ENCODE data around the gene ZNF200. TPM values are rescaled to one million over a fixed set of nuclear protein-coding genes. Genes with fewer than 3 reads are reported as not detected.

The ZNF200 gene
- total and polyA plus RNA-seq, 2 of the 13 experiments (the other 11 are each of a cell fraction or from before 2014, with no cell fraction given) = 3.5 to 16.5 TPM

DNA sequence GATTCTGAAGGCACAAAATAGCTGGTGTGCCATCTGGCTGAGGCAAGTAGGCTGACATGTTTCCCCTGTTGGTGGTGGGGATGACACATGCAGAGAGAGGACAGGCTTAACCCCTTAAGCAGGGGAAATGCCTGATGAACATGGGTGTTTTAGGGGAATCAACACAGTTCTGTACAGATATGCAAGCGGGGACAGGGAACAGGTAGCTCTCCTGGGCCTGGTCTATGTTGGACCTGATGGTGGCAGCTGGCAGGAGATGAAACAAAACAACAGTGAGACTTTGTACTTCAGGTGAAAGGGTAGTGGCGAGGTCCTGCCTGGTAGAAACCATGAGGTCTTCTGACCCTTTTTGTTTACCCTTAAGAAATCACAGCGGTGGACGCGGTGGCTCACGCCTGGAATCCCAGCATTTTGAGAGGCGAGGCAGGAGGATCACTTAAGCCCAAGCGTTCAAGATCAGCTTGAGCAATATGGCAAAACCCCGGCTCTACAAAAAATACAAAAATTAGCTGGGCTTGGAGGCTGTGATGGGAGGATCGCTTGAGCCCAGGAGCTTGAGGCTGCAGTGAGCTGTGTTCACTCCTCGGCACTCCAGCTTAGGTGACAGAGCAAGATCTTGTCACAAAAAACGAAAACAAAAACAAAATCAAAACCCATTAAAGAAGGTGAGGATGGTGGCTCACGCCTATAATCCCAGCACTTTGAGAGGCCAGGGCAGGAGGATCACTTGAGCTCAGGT lies 36.5 kb downstream of the ZNF200 start (continued):
- TF ChIP-seq YEATS2 (CRISPR knock-in tag; IDR thresholded peaks at IDR 0.05; ENCODE audit: borderline replicate concordance) = peak; percentile 21; the same call in 1 of the 2 replicates
- TF ChIP-seq, protein P1, sequence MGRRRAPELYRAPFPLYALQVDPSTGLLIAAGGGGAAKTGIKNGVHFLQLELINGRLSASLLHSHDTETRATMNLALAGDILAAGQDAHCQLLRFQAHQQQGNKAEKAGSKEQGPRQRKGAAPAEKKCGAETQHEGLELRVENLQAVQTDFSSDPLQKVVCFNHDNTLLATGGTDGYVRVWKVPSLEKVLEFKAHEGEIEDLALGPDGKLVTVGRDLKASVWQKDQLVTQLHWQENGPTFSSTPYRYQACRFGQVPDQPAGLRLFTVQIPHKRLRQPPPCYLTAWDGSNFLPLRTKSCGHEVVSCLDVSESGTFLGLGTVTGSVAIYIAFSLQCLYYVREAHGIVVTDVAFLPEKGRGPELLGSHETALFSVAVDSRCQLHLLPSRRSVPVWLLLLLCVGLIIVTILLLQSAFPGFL (CRISPR knock-in tag; IDR thresholded peaks at IDR 0.05) = no peak
- TF ChIP-seq, protein P2, sequence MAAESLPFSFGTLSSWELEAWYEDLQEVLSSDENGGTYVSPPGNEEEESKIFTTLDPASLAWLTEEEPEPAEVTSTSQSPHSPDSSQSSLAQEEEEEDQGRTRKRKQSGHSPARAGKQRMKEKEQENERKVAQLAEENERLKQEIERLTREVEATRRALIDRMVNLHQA (CRISPR knock-in tag; IDR thresholded peaks at IDR 0.05) = no peak
- 0 out of 2 replicates have a peak, but pooled peaks have one; percentile 29 for TF ChIP-seq ZNF749 (CRISPR knock-in tag; IDR thresholded peaks at IDR 0.05; ENCODE audit: borderline replicate concordance)
- TF ChIP-seq PAF1 (CRISPR knock-in tag; IDR thresholded peaks at IDR 0.05) = no peak
- TF ChIP-seq TEAD3 (CRISPR knock-in tag; optimal IDR thresholded peaks at IDR 0.05; ENCODE audit: borderline replicate concordance) = no peak
- TF ChIP-seq NCOR1 (IDR thresholded peaks at IDR 0.05; ENCODE audit: borderline replicate concordance, low read length) = peak; percentile 83; the same call in 1 of the 2 replicates
- no peak for TF ChIP-seq GZF1 (CRISPR knock-in tag; IDR thresholded peaks at IDR 0.05)
- no peak for TF ChIP-seq ZNF616 (CRISPR knock-in tag; IDR thresholded peaks at IDR 0.05; ENCODE audit: low read depth)
- peak; percentile 40; the same call in 1 of the 2 replicates for TF ChIP-seq ZNF430 (CRISPR knock-in tag; IDR thresholded peaks at IDR 0.05)
- no peak for TF ChIP-seq PHF5A (CRISPR knock-in tag; IDR thresholded peaks at IDR 0.05; ENCODE audit: low read depth, unreplicated experiment)
- TF ChIP-seq ZKSCAN1 (IDR thresholded peaks at IDR 0.05; ENCODE audit: low read length) = no peak
- TF ChIP-seq ZNF484 (CRISPR knock-in tag; IDR thresholded peaks at IDR 0.05; ENCODE audit: borderline replicate concordance, low read depth) = no peak
- TF ChIP-seq ARHGAP35 (CRISPR knock-in tag; IDR thresholded peaks at IDR 0.05; ENCODE audit: borderline replicate concordance) = no peak
- TF ChIP-seq, protein P3, sequence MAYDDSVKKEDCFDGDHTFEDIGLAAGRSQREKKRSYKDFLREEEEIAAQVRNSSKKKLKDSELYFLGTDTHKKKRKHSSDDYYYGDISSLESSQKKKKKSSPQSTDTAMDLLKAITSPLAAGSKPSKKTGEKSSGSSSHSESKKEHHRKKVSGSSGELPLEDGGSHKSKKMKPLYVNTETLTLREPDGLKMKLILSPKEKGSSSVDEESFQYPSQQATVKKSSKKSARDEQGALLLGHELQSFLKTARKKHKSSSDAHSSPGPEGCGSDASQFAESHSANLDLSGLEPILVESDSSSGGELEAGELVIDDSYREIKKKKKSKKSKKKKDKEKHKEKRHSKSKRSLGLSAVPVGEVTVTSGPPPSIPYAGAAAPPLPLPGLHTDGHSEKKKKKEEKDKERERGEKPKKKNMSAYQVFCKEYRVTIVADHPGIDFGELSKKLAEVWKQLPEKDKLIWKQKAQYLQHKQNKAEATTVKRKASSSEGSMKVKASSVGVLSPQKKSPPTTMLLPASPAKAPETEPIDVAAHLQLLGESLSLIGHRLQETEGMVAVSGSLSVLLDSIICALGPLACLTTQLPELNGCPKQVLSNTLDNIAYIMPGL (CRISPR knock-in tag; IDR thresholded peaks at IDR 0.05; ENCODE audit: borderline replicate concordance in 1 of 2, low read depth in 1 of 2) = peak; percentile 26 to 57; a peak in 2 of 4 replicates
- TF ChIP-seq, protein P4, sequence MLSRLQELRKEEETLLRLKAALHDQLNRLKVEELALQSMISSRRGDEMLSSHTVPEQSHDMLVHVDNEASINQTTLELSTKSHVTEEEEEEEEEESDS (CRISPR knock-in tag; IDR thresholded peaks at IDR 0.05; ENCODE audit: borderline replicate concordance) = no peak
- no peak for TF ChIP-seq CENPT (CRISPR knock-in tag; IDR thresholded peaks at IDR 0.05; ENCODE audit: low read depth)
- peak; percentile 49; the same call in 1 of the 2 replicates for TF ChIP-seq ZNF746 (CRISPR knock-in tag; IDR thresholded peaks at IDR 0.05)
- no peak for TF ChIP-seq ZBTB21 (CRISPR knock-in tag; IDR thresholded peaks at IDR 0.05)
- TF ChIP-seq ZNF841 (CRISPR knock-in tag; IDR thresholded peaks at IDR 0.05; ENCODE audit: borderline replicate concordance) = no peak
- peak; percentile 54 for TF ChIP-seq ZFX (CRISPR knock-in tag; IDR thresholded peaks at IDR 0.05; ENCODE audit: low read depth)
- no peak for TF ChIP-seq ZNF660 (CRISPR knock-in tag; IDR thresholded peaks at IDR 0.05; ENCODE audit: borderline replicate concordance, low read depth)
- TF ChIP-seq, protein P5, sequence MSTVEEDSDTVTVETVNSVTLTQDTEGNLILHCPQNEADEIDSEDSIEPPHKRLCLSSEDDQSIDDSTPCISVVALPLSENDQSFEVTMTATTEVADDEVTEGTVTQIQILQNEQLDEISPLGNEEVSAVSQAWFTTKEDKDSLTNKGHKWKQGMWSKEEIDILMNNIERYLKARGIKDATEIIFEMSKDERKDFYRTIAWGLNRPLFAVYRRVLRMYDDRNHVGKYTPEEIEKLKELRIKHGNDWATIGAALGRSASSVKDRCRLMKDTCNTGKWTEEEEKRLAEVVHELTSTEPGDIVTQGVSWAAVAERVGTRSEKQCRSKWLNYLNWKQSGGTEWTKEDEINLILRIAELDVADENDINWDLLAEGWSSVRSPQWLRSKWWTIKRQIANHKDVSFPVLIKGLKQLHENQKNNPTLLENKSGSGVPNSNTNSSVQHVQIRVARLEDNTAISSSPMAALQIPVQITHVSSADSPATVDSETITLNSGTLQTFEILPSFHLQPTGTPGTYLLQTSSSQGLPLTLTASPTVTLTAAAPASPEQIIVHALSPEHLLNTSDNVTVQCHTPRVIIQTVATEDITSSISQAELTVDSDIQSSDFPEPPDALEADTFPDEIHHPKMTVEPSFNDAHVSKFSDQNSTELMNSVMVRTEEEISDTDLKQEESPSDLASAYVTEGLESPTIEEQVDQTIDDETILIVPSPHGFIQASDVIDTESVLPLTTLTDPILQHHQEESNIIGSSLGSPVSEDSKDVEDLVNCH (CRISPR knock-in tag; IDR thresholded peaks at IDR 0.05) = no peak
- no peak for TF ChIP-seq ZNF10 (CRISPR knock-in tag; IDR thresholded peaks at IDR 0.05; ENCODE audit: borderline replicate concordance, low read depth)

All from HepG2 (cell line).